ENCODE data around the gene MPL.

MPL gene

DNA sequence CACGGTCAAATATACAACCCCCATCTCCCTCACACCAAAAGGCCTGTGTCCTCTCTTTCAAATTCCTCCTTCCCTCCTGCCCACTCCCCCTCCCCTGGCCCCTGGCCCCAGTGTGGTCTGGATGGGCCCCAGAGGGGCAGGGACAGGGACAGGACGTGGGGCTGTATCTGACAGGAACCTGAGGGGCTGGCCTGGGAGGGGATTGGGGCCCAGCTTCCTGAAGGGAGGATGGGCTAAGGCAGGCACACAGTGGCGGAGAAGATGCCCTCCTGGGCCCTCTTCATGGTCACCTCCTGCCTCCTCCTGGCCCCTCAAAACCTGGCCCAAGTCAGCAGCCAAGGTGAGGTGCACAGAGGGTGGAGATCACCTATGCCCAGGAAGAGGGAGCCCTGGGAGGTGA lies at the start of gene MPL:
Gene MPL (plus strand): TSS at position 231 of the 400 bp plus-strand sequence. CDS start 31 bp downstream, at position 262.
- DNase-seq, result no peak

DNA sequence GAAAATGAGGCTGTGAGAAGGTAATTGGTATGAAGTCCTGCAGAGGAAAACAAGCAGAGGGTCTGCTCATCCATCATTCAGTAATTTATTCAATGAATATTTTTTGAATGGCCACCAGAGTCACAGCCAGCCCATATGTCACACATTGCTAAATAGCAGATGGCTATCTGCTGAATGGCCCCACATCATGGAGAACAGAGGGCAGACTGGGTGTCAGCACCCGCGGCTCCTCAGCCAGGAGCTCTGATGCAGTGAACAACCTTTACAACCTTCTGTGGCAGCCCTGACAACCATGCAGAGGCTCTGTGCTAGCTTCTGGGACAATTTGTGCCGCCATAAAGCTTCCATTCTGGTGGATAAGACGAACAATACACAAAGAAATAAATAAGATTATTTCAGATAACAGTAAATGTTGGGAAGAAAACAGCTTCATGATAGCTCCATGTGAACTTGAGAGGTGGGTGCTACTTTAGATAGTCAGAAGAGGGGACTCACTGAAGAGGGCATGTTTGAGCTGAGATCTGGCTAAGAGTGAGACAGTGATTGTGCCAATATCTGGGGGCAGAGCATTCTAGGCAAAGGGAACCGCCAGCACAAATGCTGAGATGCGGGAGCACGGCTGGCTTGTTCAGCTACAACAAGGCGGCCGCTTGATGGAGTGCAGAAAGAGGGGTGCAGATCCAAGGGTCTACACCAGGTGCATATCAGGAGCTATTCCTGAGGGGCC lies 49.4 kb upstream of the MPL start:
- DNase-seq, result peak in 1 of 56 donors; percentile 19

DNA sequence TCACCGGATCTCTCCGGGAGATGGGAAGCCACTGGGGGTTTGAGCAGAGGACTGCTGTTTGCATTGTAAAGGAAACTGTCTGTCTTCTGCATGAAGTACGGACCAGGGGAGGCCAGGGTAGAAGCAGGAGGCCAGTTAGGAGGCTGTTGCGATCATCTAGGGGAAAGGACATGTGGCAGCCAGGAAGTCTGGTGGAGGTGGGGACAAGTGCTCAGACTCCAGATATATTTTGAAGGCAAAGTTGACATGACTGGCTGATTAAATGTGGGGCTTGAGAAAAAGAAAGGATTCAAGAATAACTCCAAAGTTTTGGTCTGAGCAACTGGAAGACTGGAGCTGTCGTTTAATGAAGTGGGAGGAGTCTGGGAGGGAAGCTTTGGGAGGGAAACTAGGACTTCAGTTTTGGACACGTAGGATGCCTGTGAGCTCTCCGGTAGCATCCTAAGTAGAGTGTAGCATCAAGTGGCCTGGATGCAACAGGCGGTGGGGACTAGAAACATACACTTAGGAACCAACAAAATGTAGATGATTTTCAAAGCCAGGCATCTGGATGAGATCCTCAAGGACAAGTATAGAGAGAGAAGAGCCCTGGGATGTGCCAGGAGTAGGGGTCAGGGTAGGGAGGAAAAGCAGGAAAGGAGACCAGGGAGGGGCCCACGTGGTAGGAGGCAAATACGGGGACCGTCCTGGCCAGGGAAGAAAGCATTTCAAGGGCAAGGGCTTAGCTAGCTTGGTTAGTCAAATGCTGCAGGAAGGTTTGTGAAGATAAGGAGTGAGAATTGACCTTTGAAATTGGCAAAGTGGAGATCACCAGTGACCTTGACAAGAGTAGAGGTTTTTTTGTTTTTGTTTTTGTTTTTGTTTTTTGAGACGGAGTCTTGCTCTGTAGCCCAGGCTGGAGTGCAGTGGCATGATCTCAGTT lies 48.6 kb upstream of the MPL start:
- DNase-seq, result no peak

DNA sequence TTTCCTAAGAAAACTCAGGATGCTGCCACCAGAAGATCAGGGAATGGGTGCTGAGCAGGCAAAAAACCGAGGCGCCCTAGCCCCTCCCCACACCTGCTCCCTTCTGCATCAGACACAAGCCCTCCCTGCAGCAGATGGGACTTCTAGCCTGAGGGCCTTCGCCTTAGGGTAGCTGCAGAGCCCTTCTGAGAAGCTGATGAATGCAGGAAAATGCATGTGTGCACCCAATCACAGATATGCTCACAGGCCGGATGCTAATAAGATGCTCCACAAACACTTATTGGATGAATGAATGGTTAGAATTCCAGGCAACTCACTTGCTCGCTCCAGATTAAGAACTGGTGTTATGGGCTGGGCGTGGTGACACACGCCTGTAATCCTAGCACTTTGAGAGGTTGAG lies 45.4 kb upstream of the MPL start:
- DNase-seq, result no peak

DNA sequence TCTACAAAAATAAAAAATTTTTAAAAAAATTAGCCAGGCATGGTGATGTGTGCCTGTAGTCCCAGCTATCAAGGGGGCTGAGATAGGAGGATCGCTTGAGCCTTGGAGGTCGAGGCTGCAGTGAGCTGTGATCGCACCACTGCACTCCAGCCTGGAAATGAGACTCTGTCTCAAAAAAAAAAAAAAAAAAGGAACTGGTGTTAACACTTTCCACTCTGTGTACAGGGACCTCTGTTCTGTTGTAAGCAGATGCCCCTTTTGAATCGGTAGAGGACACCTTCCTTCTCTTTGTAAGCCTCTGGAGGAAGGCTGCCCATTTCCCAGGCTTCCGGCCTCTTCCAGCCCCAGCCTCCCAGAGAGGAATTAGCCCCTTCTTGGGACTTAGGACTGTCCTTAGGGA lies 44.9 kb upstream of the MPL start:
- DNase-seq, result no peak

DNA sequence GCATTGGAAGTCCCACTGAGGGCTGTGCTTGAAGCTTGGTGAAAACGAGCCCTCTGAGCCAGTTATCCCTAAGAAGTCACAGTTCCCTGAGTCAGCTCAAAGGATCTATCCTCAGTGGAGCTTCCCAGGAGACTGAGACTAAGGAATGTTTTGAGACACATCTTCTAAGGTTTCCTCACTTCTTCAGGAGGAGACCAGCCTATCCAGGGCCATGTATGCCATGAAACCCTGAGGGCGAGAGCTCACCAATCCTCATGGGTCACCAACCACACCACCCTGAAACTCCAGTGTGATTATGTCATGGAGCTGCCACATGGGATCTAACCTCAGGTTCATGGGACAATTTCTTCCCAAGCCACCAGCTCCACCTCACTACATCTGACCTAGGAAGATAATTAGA lies 44.4 kb upstream of the MPL start:
- no peak for DNase-seq

DNA sequence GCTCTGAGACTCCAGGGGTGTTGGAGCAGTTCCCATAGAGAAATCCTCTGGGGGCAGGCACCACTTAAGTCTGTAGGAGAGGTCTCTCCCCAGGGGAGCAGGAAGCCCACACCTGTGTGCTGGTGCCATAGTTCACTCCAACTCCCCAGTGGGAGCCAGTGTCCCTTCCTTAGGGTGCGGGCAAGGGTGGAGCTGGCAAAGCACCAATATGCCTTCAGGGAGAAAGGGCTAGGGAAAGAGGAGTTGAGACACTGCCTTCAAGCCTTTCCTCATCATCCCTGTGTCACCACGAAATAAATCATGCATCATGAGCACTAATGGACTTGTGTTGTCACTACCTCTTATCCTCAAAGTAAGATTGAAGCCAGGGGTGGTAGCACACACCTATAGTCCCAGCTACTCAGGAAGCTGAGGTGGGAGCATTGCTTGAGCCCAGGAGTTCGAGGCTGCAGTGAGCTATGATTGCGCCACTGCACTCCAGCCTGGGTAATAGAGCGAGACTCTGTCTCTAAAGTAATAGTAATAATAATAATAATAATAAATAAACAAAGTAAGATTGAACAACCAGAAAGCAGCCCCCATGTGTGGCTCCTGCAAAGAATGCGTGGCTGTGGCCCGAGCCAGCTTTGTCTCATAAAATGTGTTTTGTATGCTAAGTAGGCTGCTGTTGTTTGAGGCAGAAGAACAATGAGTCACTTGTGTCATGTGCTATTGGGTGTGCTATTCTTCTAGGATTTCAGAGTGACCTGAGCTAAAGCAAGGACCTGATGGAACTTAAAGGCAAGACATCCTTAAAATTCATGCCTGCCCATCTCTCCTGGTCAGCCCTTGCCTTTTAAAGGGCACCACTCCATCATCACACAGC lies 43.5 kb upstream of the MPL start:
- DNase-seq, result peak in 43 of 56 donors; percentile 8 to 87 (median 48)

DNA sequence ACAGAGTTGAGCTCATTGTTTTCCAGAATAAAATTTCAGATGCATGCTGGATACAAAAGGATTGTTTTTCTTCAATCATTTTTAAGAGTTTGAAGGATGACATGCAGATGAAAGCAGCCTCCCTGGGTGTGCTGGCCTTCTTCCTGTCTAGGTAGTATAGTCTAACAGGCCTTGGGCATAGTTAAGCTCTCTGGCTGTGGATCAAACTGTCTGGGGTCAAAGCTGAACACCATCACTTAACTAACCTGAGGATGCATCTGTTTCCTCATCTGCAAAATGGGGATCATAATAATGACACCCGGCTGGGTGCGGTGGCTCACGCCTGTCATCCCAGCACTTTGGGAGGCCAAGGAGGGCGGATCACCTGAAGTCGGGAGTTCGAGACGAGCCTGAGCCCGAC lies 42.9 kb upstream of the MPL start:
- DNase-seq, result peak in 1 of 56 donors; percentile 65

DNA sequence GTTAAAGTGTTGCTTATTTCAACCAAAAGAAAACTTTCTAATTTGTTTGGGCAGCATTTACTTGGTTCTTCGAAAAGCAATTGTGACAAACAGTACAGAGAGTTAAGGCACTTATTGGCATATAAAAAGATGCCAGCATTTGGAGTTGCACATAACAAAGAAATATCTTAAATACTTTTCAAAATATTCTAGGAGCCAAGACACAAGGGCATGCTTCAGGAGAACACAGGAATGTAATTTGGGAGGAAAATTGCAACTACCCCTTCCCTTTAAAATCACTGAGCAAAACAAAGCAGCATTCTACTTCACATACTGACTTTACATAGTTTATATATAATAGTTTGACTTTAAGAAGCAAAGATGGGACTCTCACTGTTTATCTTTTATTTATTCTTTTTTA lies 41.4 kb upstream of the MPL start:
- DNase-seq, result no peak

DNA sequence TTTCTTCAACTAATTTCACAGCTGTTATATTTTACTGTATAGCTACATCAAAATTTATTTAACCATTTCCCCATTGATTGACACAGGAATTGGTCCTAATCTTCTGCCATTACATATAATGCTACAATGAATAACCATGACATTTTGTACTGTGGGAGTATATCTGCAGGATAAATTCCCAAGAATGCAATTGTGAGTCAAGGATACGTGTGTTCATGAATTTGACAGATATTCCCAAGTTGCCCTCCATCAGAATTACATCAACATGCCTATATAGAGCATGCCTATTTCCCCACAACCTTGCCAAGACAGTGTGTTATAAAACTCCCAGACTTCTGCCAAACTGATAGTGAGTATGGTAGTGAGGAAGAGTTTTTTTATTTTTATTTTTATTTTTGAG lies 39.6 kb upstream of the MPL start:
- no peak for DNase-seq

DNA sequence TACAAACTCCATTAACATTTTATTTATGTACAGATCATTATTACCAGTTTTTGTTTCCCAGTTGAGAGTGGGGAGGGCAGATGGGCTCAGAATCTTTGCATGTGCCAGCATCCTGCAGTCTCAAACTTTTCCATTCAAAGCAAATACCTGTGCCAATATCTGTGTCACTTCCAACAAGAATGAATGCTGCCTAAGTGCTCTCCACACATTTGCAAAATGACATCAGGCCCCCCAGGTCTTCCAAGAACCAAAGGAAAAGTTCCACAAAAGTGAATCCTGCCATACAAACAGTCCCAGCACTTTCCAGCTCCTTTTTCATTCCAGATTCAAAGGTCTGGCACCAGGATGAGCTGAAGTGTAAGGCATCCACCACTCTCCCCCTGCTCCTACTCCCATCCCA lies 38.5 kb upstream of the MPL start:
- DNase-seq, result no peak

DNA sequence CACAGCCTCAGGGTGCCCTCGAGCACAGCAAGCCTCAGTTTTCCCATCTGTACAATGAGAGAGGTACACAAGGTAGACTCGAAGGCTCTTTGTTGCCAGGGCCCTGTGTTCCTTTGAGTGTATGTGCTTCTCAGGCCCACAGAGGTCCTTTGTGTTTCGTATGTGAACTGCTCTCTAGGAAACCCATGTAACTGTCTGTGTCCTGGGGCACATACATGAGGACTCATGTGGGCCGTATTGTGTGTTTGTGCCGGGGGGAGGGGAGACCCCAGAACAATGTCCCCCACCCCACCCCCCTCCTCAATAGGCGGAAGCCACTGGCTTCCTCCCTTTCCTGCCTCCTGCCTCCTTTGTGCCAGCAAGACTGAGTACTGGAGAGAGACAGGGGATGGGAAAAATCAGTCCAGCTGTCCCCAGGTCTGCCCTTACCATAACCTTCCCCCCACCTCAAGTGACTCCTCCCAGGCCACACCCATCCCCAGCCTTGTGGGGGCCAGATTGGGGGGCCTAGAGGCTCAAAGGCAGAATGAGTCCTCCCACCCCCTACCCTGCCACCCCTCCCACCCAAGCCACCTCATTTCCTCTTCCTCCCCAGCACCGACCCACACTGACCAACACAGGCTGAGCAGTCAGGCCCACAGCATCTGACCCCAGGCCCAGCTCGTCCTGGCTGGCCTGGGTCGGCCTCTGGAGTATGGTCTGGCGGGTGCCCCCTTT lies 37.1 kb upstream of the MPL start, which contains the start of gene TIE1:
Gene TIE1 (plus strand): TSS at position 605 of the 717 bp plus-strand sequence. CDS start 90 bp downstream, at position 695.
- DNase-seq, result no peak

DNA sequence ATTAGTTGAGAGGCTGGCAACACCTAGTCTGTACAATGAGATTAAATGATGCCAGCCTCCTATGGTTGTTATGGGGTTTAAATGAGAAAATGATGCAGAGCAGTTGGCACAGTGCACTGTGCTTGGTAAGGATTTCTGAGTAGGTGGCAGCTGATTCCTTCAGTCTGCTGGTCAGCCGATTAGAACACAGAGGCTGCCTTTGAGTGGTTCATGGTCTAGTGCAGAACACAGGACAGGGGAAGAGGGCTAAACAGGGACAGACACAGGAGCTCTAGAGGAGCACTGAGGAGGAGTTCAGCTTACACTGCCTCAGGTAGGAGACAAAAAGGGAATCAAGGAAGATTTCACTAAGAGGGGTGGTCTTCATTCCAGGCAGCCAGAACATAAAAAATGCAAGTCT lies 35.4 kb upstream of the MPL start:
- DNase-seq, result peak in 3 of 56 donors; percentile 7 to 21 (median 20)

DNA sequence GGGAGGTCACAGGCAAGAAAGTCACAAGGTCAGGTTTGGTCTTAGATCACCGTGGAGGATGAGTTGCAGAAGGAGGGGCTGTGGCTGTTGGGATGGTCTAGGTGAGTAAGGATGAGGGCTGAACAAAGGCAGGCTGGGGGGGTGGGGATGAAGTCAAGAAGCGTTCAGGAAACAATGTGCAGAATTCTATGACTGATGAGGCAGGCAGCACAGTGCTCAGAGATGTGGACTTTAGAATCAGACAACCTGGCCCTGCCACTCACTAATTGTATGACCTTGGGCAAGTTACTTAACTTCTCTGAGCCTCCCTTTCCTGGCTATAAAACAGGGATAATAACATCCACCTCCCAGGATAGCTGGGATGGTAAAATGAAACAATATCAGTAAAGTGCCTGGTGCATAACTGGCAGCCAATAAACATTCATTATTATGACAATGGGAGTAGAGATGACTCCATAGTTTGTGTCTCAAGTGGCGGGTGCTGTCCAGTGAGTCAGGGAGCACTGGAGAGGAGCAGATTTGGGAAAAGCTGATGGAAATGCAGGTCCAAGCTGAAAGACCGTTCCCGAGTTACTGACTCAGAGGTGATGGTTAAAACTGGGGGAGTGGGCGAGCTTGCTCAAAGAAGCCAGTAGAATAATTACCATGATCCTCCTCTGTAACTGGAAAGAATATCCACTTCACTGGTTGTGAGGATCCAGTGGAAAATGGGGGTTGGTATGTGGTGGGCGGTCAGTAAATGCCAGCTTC lies 34.7 kb upstream of the MPL start:
- DNase-seq, result no peak

DNA sequence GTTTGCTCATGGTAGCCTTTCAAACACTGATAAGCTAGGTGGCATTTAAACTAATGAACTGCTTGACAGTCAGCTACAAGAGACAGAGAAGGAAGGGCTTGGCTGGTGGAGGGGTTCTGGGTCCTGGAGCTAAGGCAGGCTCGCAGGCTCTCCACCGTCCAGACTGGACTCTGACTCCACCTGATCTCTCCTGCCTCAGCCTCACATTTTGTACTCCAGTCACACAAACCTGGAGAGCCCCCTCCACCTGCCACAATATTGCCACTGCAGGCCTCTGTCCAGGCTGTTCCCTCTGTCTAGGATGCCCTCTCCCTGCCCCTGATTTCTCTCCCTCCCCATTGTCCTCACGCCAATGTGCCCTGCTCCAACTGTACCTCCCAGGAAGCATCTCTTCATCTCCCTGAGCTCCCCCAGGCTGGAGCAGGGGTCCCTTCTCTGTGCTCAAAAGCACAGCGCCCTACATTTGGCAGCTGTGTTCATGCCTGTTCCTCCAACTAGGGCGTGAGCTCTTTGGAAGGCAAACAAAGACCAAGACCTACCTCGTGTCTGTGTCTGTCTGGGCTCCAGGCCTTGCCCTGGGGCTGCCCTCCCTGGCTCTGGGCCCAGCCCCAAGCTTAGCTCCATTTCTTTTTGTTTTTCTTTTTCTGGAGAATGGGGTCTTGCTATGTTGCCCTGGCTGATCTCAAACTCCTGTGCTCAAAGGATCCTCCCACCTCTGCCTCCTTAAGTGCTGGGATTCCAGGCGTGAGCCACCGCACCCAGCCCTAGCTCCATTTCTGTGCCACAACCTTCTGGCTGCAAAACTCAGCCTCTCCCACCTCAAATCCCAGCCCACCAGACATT lies 33.9 kb upstream of the MPL start:
- peak in 2 of 56 donors; percentile 6 to 20 for DNase-seq

DNA sequence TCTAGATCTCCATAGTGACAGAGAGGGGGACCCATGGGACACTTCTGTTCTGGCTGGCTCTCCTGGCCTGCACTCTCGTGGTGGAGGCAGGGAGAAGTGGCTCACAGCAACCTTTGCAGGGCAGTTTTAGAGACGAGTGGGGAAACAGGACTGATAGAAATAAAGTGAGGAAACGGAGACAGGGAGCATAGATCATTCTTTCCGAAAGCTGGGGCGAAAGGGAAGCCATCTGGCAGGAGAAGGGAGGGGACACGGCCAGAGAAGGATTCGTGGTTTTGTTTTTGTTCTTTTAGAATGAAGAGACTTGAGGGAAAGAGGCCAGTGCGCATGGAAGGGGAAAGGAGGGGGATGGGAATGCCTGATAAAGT lies 33.3 kb upstream of the MPL start:
- DNase-seq, result no peak

DNA sequence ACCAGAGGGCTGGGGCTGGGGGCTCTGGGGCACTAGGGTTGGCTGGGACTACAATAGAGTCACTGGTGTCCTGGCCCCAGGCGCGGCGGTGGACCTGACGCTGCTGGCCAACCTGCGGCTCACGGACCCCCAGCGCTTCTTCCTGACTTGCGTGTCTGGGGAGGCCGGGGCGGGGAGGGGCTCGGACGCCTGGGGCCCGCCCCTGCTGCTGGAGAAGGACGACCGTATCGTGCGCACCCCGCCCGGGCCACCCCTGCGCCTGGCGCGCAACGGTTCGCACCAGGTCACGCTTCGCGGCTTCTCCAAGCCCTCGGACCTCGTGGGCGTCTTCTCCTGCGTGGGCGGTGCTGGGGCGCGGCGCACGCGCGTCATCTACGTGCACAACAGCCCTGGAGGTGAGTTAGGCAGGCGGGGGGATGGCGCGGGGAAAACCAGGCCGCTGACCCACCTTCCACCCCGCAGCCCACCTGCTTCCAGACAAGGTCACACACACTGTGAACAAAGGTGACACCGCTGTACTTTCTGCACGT lies 32.8 kb upstream of the MPL start:
- DNase-seq, result no peak

DNA sequence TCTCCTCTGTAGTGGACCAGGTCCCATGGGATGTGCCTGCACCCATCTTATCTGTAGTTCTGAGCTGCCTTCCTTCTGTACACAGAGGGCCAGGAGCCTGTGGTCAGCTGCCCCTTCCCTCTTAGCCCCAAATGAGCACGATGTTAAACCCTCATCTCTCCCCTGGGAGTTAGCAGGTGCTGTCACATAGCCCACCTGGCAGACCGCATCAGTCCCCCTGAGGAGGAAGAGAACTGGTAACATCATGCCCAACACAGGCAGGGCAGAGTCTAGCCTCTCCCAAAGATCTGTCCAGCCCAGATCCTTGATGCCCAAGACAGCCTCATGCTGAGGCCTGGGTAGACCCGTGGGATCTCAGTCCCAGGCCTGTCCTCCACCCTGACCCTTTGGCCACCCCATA lies 32.2 kb upstream of the MPL start:
- no peak for DNase-seq

Data from amygdala (tissue), 56 donors.